GM21381 (cell line): Measurements from ENCODE around the gene SSH3.

ENCODE experiments used
- ATAC-seq: cut with Tn5 transposase; IDR thresholded peaks from one replicate; pipeline ENCODE4 v1.9.1; 2021; ENCODE audit warnings: mild to moderate bottlenecking, moderate library complexity; ENCODE audit not compliant: unreplicated experiment

SSH3 gene

DNA sequence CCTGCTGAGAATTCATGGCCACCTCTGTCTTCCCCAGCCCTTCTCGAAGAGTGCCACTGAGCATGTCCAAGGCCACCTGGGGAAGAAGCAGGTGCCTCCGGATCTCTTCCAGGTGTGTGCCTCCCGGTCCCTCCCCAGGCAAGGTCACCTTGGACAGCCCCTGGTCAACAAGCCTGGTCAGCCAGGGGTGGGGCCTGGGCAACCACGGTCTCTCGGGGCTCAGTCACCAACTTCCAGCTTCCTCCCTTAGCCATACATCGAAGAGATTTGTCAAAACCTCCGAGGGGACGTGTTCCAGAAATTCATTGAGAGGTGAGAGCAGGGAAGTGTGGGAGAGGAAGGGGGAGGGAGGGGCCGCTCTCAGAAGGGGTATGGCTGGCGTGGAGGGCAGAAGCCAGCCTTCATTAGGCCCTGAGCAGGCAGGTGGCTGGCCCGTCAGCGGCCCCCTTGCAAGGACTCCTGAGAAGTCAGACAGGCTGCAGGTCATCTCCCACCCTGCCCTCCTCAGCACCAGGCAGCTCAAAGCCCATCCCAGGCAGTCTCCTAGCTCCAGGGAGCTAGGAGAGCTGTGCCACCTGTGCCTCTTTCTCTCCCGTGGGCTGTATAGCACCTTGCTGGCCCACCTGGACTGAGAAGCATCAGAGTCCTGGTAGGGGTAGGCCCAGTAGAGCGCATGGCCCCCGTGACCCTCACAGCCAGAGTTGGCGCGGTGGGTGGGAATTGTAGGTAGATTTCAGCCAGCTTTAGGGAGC lies 23.6 kb upstream of the SSH3 start:
- no peak for ATAC-seq

DNA sequence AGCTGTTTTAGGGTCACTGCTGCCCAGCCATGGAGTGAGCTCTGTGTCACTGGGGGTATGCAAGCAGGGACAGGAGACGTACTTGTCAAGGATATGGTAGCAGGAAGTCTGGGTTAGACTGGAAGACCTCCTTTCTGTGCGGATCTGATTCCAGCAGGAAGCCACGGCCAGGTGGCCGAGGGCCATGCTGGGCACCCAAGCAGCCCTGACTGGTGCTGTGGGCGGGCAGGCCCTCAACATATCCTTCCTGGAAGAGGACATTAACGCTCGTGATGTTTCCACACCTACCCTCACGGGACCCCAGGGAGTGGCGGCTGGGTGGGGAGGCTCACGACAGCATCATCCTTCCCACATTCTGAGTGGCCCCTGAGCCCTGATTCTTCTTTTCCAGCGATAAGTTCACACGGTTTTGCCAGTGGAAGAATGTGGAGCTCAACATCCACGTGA lies 23.0 kb upstream of the SSH3 start:
- no peak for ATAC-seq

DNA sequence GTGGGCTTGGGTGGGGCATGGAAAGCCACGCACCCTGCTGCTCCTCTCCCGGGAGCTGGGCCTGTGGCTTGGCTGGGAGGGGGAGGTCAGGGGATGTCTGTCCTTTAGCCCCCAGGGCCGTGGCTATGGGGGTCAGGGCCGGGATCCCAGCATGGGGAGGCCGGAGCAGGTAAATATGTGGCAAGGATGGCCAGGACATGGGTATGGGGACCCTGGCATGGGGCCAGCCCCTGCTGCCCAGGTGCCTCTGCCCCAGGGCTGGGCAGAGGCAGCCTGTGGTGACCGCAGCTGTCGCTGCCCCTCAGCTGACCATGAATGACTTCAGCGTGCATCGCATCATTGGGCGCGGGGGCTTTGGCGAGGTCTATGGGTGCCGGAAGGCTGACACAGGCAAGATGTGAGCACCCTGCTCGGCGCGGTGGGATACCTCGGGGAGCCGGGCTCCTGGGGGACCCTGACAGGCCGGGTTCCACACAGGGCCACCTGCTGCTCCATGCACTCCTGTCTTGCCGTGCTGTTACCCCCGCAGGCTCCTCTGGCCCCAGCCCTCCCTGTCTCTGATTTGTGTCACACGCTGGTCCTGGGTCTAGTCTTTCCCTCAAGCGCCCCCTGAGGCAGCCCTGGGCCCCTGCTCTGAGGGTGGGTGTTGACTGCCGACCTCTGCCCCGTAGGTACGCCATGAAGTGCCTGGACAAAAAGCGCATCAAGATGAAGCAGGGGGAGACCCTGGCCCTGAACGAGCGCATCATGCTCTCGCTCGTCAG lies 22.4 kb upstream of the SSH3 start:
- ATAC-seq, result no peak

DNA sequence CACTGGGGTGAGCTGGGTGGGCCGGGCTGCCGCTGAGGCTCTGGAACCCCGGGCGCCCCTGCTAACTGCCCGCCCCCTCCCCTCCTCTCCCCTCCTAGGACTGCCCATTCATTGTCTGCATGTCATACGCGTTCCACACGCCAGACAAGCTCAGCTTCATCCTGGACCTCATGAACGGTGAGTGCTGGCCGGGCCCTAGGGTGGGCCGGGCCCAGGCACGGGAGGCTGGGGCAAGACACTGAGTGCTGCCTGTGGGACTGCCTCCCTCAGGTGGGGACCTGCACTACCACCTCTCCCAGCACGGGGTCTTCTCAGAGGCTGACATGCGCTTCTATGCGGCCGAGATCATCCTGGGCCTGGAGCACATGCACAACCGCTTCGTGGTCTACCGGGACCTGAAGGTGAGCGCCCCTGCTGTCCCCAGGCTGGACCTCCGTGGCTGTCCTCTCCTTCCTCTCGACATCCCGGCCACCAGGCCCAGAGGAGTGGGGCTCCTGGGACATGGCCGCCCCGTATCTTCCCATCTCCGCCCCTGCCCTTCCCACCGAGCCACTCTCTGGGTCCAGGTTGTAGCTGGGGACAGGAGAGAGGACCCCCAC lies 21.7 kb upstream of the SSH3 start:
- ATAC-seq, result no peak

DNA sequence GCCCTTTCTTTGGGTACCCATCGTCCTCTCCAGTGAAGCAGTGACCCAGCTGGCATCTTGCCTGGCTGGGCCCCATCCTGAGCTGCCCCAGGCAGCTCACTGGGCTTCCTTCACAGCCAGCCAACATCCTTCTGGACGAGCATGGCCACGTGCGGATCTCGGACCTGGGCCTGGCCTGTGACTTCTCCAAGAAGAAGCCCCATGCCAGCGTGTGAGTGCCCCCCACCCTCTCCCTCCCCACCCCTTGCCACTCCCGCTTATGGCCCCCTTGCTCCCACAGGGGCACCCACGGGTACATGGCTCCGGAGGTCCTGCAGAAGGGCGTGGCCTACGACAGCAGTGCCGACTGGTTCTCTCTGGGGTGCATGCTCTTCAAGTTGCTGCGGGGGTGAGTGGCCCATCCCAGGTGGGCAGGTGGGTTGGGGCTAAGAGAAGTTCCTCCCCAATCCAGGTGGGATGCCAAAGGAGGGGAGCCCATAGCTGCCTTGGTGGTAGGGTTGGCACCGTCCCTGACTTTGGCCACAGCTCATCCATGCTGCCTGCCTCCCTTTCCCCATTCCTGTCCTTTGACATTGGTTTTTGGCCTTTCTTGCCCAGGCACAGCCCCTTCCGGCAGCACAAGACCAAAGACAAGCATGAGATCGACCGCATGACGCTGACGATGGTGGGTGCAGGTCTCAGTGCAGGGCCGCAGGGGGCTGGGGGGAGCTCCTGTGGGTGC lies 21.0 kb upstream of the SSH3 start:
- ATAC-seq, result no peak

DNA sequence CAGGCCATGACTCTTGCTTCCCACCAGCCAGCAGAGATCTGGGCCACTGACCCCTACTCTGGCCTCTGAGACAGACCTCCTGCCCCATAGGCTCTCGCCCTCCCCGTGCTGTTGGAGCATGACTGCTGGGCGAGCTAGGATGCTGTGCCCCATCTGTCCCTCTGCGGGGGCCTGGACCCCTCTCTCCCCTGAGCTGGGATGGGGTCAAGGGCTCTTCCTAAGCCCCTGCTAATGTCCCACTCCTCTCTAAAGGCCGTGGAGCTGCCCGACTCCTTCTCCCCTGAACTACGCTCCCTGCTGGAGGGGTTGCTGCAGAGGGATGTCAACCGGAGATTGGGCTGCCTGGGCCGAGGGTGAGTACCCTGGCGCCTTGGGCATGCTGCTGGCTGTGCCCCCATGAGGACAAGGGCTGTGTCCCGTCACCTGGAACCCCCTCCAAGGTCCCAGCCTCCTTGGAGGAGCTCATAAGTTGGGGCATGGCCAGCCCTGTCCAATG lies 20.4 kb upstream of the SSH3 start:
- no peak for ATAC-seq

DNA sequence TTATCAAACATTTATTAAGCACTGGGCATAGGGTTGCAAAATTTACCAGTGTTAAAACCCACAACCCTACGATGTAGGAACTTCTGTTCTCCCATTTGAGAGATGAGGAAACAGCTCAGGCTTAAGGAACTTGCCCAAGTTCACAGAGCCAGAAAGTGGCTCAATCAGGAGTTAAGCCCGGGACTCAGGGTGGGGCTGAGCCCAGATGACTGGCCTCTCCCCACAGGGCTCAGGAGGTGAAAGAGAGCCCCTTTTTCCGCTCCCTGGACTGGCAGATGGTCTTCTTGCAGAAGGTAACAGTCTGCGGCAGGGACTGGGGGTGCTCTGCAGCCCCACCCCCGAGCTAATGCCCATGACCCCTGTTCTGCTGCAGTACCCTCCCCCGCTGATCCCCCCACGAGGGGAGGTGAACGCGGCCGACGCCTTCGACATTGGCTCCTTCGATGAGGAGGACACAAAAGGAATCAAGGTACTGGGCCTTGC lies 19.8 kb upstream of the SSH3 start:
- ATAC-seq, result no peak

DNA sequence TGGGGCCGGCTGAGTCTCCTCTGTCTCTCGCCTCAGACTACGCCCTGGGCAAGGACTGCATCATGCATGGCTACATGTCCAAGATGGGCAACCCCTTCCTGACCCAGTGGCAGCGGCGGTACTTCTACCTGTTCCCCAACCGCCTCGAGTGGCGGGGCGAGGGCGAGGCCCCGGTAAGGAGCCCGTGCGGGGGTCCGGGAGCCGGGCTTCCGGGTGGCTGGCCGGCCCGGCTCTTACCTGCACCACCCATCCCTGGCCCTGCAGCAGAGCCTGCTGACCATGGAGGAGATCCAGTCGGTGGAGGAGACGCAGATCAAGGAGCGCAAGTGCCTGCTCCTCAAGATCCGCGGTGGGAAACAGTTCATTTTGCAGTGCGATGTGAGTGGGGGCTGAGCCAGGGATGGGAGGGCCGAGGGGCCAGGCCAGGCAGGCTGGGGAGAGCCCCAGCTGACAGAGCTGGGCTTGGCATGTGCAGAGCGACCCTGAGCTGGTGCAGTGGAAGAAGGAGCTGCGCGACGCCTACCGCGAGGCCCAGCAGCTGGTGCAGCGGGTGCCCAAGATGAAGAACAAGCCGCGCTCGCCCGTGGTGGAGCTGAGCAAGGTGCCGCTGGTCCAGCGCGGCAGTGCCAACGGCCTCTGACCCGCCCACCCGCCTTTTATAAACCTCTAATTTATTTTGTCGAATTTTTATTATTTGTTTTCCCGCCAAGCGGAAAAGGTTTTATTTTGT lies 18.4 kb upstream of the SSH3 start:
- no peak for ATAC-seq

DNA sequence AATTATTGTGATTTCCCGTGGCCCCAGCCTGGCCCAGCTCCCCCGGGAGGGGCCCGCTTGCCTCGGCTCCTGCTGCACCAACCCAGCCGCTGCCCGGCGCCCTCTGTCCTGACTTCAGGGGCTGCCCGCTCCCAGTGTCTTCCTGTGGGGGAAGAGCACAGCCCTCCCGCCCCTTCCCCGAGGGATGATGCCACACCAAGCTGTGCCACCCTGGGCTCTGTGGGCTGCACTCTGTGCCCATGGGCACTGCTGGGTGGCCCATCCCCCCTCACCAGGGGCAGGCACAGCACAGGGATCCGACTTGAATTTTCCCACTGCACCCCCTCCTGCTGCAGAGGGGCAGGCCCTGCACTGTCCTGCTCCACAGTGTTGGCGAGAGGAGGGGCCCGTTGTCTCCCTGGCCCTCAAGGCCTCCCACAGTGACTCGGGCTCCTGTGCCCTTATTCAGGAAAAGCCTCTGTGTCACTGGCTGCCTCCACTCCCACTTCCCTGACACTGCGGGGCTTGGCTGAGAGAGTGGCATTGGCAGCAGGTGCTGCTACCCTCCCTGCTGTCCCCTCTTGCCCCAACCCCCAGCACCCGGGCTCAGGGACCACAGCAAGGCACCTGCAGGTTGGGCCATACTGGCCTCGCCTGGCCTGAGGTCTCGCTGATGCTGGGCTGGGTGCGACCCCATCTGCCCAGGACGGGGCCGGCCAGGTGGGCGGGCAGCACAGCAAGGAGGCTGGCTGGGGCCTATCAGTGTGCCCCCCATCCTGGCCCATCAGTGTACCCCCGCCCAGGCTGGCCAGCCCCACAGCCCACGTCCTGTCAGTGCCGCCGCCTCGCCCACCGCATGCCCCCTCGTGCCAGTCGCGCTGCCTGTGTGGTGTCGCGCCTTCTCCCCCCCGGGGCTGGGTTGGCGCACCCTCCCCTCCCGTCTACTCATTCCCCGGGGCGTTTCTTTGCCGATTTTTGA lies 17.5 kb upstream of the SSH3 start:
- ATAC-seq, result no peak

DNA sequence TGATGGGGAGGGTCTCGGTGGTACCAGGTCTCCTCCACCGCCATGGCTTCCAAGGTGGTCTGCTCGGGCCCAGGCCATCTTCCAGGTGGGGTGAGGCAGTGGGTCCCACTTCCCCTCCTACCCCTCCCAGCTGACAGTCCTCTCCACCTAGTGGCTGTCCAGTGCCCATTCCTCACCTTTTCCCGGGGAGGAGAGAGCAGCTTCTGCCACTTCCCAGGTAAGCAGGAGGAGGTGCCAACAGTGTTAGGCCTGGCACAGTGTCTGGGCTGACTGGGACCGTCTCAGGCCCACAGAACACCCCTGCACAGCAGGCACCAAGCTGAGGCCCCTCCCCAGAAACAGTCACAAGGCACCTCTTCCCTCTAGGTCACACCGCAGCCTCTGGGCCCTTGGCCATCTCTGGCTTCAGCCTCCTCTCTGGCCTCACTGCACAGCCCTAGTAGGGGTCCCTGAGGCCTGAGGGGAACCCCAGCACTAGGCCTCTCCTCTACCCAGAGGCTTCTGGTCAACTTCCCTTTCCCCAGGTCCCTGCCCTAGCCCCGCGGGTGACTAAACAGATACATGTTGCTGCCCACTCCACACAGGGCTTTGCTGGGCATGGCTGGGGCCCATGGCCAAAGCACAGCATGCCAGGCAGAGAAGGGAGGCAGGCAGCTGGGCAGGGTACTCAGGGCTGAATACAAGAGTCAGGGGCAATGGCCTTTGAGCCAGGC lies 16.6 kb upstream of the SSH3 start:
- no peak for ATAC-seq

DNA sequence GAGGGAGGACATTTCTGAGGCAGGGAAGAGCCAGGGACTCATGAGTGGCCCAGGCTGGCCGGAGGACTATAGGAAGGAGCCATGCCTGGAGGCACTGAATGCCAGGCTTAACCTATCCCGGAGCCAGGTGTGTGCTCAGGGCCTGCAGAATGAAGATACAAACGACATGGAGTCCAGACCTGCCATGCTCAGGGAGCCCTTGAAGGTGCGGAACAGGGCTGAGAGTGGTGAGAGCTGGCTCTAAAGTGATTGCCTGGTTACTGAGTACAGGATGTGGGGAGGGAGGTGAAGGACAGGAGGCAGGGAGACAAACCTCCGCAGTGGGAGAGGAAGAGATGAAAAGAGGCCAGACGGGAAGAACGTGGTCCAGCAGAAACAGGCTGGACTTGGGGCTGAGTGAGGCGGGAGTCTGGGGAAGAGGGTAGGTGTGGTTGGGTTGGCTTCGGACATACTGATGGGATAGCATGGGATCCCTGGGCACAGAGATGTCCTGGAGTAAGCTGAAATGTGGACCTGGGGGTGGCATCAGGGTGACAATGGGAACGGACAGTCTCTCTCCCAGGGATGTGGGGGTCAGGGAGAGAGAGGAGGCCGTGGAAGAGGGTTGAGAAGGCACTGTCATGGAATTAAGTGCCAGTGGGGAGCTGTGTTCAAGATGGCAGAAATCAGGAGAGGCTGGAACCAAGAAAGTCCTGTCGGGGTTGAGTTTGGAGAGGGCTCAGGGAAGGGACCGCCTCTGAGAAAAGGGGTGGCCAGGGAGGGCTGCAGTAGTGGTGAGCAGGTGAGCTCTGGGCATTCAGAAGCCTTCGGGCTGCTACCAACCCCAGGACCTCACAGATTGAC lies 15.8 kb upstream of the SSH3 start:
- ATAC-seq, result no peak

DNA sequence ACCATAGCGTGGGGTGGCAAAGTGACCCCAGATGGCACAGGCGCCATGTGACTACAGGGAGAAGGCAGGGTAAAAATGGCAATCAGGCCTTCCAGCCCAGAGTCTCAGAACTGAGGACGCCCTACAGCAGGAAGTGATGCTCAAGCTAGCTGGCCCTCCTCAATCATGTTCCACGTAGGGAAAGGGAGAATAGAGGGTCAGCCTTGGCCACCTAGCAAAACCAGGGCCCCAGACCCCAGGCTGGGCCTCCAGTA lies 15.2 kb upstream of the SSH3 start:
- ATAC-seq, result no peak

DNA sequence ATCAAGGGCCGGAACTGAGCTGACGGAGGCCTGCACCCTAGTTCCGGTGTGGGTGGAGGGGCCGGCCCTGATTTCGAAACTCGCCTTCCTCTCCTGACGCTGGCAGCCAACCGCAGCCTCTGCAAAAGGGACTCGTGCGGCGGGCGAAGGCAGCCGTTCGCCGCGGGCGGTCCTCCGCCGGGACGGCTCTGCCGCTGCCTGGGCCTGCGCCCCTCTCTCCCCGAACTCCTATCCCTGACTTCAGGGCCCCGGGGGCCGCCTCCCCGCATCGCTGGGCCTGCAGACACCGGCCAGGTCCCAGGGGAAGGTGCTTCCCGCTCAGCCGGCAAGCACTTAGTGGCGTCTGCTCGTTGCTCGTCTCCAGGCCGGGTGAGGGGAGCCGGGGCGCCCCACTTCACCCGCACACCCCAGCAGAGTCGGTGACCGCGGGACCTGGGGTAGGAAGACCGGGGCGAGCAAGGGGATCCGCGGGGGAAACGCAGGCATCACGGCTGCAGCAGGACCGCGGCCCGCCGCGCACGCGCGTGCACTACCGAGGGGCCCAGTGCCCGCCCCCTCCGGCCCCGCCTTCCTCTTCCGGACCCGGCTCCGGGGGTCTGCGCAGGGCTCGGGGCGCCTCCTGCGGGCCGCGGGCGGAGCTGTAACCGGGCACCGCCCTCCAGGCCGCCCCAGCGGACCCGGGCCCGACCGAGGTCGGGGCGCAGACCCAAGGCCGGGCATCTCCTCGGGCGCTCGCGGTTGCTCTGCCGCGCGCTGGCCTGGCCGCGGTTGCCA lies 14.7 kb upstream of the SSH3 start:
- peak; percentile 56 for ATAC-seq

DNA sequence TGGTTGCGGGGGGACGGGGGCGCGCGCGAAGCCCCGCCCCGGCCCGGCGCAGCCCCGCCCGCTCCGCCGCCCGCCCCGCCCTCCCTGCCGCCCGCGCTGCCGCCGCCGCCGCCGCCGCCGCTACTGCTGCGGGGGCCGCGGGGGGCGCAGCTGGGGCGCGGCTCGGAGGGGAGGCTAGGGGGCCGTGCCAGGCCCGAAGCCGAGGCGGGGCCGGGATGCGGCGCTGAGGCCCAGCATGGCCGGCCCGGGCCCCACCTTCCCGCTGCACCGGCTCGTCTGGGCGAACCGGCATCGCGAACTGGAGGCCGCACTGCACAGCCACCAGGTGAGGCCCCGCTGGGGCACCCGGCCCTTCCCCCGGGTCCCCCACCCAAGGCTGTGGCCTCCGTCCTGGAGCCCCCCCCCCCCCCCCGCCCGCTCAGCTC lies 14.1 kb upstream of the SSH3 start, which contains the start of gene ANKRD13D:
ANKRD13D (plus strand) TSS at position 78 of the 425 bp plus-strand sequence; CDS start at position 236, 158 bp downstream.
- ATAC-seq, result peak; percentile 34

DNA sequence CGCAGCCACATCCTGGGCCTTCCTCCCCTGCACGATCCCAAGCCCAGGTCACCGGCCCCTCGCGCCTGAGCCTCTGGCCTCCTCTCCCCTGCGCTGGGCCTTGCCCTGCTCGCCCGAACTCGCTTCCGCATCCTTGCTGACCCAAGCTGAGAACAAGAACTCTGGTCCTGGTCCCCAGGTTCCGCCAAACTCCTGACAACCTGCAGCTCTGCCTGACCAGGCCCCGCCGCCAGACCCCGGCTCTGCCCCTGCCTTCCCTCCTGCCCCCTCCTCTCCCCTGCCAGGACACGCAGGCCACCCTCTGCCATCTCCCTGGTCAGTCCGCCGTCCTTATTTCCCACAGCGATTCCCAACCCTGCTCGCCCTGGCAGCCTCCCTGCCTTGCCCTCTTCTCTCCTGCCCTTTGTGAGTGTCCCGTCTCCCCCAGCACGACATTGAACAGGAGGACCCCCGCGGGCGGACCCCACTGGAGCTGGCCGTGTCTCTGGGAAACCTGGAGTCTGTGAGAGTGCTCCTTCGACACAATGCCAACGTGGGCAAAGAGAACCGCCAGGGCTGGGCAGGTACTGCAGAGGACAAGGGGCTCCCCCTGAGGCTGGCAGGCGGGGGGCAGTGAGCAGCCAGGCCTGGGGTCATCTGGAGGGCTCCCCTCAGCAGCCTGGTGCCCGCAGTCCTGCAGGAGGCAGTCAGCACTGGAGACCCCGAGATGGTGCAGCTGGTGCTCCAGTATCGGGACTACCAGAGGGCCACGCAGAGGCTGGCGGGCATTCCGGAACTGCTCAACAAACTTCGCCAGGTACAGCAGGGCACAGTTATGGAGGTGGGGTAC lies 13.5 kb upstream of the SSH3 start:
- no peak for ATAC-seq

DNA sequence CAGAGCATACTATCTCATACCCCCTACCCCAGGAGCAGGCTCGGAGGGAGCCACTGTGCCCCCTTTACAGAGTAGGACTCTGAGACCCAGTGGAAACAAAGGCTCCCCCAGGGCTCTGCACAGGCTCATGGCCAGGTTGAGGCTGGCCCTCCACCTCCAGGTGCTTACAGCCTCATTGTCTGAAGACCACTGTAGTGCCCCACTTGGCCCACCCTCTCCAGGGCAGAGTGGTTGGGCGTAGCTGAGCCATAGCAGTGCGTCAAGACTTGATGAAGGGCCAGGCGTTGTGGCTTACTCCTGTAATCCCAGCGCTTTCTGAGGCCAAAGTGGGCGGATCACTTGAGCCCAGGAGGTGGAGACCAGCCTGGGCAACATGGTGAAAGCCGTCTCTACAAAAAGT lies 12.5 kb upstream of the SSH3 start:
- ATAC-seq, result no peak
